Measurements from ENCODE around the gene NACC2.

Gene NACC2

GRCh38 chr9:136089697-136090045 is 5.4 kb downstream of the NACC2 start:
- ChIA-PET POLR2A (interaction anchor here (0.6 kb wide), 1 partner anchor 22 kb away, joined by 3 read pairs; no protein-coding TSS in a partner anchor), CTCF (interaction anchor here (0.7 to 3.6 kb wide), 12 partner anchors 8 to 121 kb away, joined by 3 to 46 read pairs (median 5); no protein-coding TSS in a partner anchor)
- TF ChIP-seq, protein P1, sequence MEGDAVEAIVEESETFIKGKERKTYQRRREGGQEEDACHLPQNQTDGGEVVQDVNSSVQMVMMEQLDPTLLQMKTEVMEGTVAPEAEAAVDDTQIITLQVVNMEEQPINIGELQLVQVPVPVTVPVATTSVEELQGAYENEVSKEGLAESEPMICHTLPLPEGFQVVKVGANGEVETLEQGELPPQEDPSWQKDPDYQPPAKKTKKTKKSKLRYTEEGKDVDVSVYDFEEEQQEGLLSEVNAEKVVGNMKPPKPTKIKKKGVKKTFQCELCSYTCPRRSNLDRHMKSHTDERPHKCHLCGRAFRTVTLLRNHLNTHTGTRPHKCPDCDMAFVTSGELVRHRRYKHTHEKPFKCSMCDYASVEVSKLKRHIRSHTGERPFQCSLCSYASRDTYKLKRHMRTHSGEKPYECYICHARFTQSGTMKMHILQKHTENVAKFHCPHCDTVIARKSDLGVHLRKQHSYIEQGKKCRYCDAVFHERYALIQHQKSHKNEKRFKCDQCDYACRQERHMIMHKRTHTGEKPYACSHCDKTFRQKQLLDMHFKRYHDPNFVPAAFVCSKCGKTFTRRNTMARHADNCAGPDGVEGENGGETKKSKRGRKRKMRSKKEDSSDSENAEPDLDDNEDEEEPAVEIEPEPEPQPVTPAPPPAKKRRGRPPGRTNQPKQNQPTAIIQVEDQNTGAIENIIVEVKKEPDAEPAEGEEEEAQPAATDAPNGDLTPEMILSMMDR (IDR thresholded peaks at IDR 0.05; ENCODE audit: insufficient read depth, low read length, missing control alignments) = no peak
- no peak for DNase-seq (ENCODE audit: low read depth, low spot score)
- no peak overlapping the region for H3K4me3 ChIP-seq (ENCODE audit: low read depth, low read length)

GRCh38 chr9:136088939-136089696 is 6.0 kb downstream of the NACC2 start:
- DNase-seq (ENCODE audit: low read depth, low spot score) = no peak
- TF ChIP-seq, protein P1 (IDR thresholded peaks at IDR 0.05; ENCODE audit: insufficient read depth, low read length, missing control alignments) = no peak
- no peak overlapping the region for H3K4me3 ChIP-seq (ENCODE audit: low read depth, low read length)
- CTCF ChIA-PET = interaction anchor here (0.9 to 3.6 kb wide), 10 partner anchors 10 to 121 kb away, joined by 3 to 46 read pairs (median 5); no protein-coding TSS in a partner anchor
- POLR2A ChIA-PET = interaction anchor here (0.6 kb wide), 1 partner anchor 22 kb away, joined by 3 read pairs; no protein-coding TSS in a partner anchor

DNA sequence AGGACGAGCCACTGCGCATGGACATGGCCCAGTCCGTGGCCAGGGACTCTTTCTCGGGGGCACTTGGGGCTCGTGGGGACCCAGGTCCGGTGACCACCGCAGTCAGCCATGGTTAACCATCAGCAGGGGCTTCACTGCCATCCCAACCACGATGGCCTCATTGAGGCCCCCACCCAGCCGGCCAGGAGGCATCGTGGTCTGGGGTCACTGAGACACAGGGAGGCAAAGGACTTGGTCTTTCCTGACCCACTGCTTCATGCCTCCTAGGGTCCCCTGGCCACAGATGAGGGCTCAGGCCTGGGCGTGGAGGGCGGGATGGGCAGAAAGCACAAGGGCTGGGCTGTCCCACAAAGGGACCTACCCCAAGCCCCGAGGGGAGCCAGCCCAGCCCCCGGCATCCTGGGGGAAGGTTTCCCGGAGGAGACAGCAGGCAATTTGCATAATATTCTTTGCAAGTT is 6.6 kb downstream of the NACC2 start:
- no peak overlapping the region for H3K4me3 ChIP-seq (ENCODE audit: low read depth, low read length)
- POLR2A ChIA-PET = no interaction called here
- DNase-seq (ENCODE audit: low read depth, low spot score) = no peak
- CTCF ChIA-PET = no interaction called here
- TF ChIP-seq, protein P1 (IDR thresholded peaks at IDR 0.05; ENCODE audit: insufficient read depth, low read length, missing control alignments) = no peak

DNA sequence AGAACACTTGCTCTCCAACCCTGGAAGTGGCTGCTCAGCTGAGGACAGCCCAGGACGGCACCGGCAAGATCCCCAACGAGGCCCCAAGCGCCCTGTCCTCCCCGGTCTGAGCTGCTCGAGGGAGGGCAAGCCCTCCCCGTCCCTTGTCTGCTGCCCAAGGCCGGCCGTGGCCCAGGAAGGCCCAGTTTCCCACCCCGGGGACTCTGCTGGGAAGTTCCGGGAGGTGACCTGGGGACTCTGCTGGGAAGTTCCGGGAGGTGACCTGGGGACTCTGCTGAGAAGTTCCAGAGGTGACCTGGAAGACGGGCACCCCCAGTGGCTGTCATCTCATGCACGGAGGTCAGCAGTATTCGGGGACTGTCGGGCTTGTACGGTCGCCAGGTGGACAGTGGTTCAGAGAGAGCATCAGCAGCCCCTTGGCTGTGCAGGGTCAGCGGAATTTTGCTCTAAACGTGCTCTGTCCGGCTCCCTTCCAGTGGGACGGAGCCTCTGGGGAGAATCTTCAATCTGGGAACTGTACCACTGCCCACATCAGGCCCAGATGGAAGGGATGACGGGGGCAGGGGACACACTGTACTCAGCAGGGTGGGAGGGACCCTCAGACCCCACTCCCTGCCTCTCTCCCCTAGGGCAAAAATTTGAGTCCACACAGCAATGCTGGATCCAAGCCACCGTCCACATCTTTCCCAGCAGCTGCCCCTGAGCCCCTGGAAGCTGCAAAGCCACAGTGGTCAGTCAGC is 7.2 kb downstream of the NACC2 start:
- CTCF ChIA-PET = interaction anchor here (1.0 to 3.2 kb wide), 3 partner anchors 32 to 196 kb away, joined by 3 to 15 read pairs (median 3); no protein-coding TSS in a partner anchor
- POLR2A ChIA-PET = no interaction called here
- no peak for DNase-seq (ENCODE audit: low read depth, low spot score)
- H3K4me3 ChIP-seq (ENCODE audit: low read depth, low read length) = no peak overlapping the region
- TF ChIP-seq, protein P1 (IDR thresholded peaks at IDR 0.05; ENCODE audit: insufficient read depth, low read length, missing control alignments) = no peak

- ChIA-PET CTCF (interaction anchor here (1.0 to 3.2 kb wide), 3 partner anchors 32 to 197 kb away, joined by 3 to 15 read pairs (median 3); no protein-coding TSS in a partner anchor), POLR2A (no interaction called here)
- TF ChIP-seq, protein P1 (IDR thresholded peaks at IDR 0.05; ENCODE audit: insufficient read depth, low read length, missing control alignments) = no peak
These were observed 7.9 kb downstream of the NACC2 start for GRCh38 chr9:136086951-136087740.

More at GRCh38 chr9:136086951-136087740, 7.9 kb downstream of the NACC2 start:
- no peak overlapping the region for H3K4me3 ChIP-seq (ENCODE audit: low read depth, low read length)
- no peak for DNase-seq (ENCODE audit: low read depth, low spot score)
